ENCODE measurements around the gene XRRA1. TPM values are rescaled to one million over a fixed set of nuclear protein-coding genes. Genes with fewer than 3 reads are reported as not detected.

Gene XRRA1
- total and polyA plus RNA-seq, 3 experiments from 2014 or later: 7.1 to 32.9 (median 28.4) TPM

DNA sequence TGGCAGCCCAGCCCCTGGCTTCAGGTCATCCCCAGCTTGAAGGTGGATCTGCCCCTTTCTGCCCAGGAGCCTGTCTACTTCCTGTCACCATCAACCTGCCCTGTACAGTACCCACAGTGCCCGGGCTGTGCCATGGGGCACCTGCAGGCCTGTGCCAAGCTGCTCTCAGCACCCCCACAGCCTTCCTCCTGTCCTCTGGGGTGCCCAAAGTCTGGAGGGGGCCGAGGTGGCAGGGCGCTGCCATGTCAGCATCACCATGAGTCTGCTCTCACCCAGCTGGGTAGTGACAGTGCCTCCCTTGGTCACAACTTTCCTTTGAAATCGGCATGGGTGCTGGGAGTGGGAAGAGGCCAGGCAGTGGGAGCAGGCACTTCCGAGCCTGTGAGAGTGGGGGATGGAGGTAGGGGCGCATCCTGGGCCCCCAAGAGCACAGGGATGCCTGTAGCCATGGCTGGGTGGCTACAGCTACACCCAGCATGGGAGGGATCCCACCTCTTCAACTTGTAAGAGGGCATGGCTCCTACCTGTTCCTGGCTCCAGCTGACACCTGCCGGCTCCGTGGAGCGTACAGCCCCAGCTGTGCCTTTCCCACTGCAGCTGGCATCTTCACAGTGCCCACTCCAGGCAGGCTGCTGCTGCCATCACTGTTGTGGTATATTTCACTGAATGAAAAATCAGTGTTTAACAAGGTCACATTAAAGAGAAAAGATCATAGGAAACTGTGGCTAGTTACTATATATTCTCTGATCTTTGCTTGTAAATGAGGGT is 157.4 kb downstream of the XRRA1 start:
- Mint-ChIP-seq H3K9me3 (peaks cover 0 to 4% (median 0%) of the 10 kb centered on the region in 5 donors), H3K27me3 (no peaks in the 10 kb centered on the region), H3K4me1 (peaks cover 18 to 38% (median 24%) of the 10 kb centered on the region in 3 donors), H3K27ac (no peak overlapping the region), H3K4me3 (no peak overlapping the region), H3K36me3 (peaks cover 14 to 59% (median 14%) of the 10 kb centered on the region in 3 donors)
- Histone ChIP-seq H3K9me3 (ENCODE audit: low read length) (no peaks in the 10 kb centered on the region), H3K4me3 (ENCODE audit: low read length) (no peak overlapping the region), H3K4me1 (ENCODE audit: insufficient read depth, low read length) (no peaks in the 10 kb centered on the region), H3K27me3 (ENCODE audit: insufficient read depth, low read length, poor library complexity, severe bottlenecking) (no peaks in the 10 kb centered on the region), H3K36me3 (ENCODE audit: insufficient read depth, low read length) (peaks cover 9% of the 10 kb centered on the region), H3K27ac (ENCODE audit: low read depth, low read length) (no peak overlapping the region)
- POLR2A ChIA-PET: no interaction called here
- no peak for DNase-seq
- CTCF ChIA-PET: interaction anchor here (1.2 kb wide), 1 partner anchor 9 kb away, joined by 3 read pairs; no protein-coding TSS in a partner anchor

Other genes starting within 250 kb of the XRRA1 start
- not detected for gene CHRDL2, start 217.7 kb downstream of the XRRA1 start, total RNA-seq
- not detected for gene CHRDL2, start 217.7 kb downstream of the XRRA1 start, polyA plus RNA-seq
- 10 to 100 TPM; 13.4 to 13.6 TPM for gene RNF169, start 200.2 kb downstream of the XRRA1 start, total RNA-seq
- 2.3 TPM for gene RNF169, start 200.2 kb downstream of the XRRA1 start, polyA plus RNA-seq
- 100 to 1,000 TPM; 150 to 151 TPM for gene SPCS2, start 175 bp upstream of the XRRA1 start, total RNA-seq
- gene SPCS2, start 175 bp upstream of the XRRA1 start, polyA plus RNA-seq: 273 TPM
- 10 to 100 TPM; 12.7 TPM for gene NEU3, start 39.8 kb upstream of the XRRA1 start, total RNA-seq
- 2.1 TPM for gene NEU3, start 39.8 kb upstream of the XRRA1 start, polyA plus RNA-seq
- gene OR2AT4, start 147.8 kb upstream of the XRRA1 start, total RNA-seq: not detected
- gene OR2AT4, start 147.8 kb upstream of the XRRA1 start, polyA plus RNA-seq: not detected
- 1 to 10 TPM in 1 of 2 experiments, under 1 TPM in 1; 0.98 to 1.3 TPM for gene SLCO2B1, start 202.0 kb upstream of the XRRA1 start, total RNA-seq
- gene SLCO2B1, start 202.0 kb upstream of the XRRA1 start, polyA plus RNA-seq: not detected

Data from CD8-positive, alpha-beta memory T cell (primary cell).